HEK293 (cell line): ENCODE data around the gene UBR4.

Experiments
- GLI2 ChIP-seq: fragments of 450-650 bp; formaldehyde crosslinking; IDR thresholded peaks from 2 replicates; pipeline ENCODE4; 2017; ENCODE audit warnings: missing biosample characterization, missing genetic modification characterization, low read depth, borderline replicate concordance
- HOXC10 ChIP-seq: sonication (generic); formaldehyde crosslinking; IDR thresholded peaks from 2 replicates; pipeline ENCODE4 v1.8.1; 2023; ENCODE audit warnings: mild to moderate bottlenecking, missing genetic modification reagents
- MZF1 ChIP-seq: fragments of 450-650 bp; formaldehyde crosslinking; IDR thresholded peaks from 2 replicates; pipeline ENCODE4 v1.5.1; 2017; ENCODE audit warnings: missing biosample characterization, missing genetic modification characterization, borderline replicate concordance
- SALL2 ChIP-seq: fragments of 450-650 bp; formaldehyde crosslinking; IDR thresholded peaks from 2 replicates; pipeline ENCODE4 v1.5.0; 2017; ENCODE audit warnings: missing biosample characterization, mild to moderate bottlenecking, missing genetic modification characterization, borderline replicate concordance
- SCRT1 ChIP-seq: fragments of 450-650 bp; formaldehyde crosslinking; IDR thresholded peaks from 2 replicates; pipeline ENCODE4 v1.5.1; 2016; ENCODE audit warnings: missing biosample characterization, missing genetic modification characterization, borderline replicate concordance
- TRIM28 ChIP-seq: IDR thresholded peaks from 2 replicates; pipeline ENCODE4 v1.6.1; 2011; ENCODE audit warnings: low read length, control low read depth, borderline replicate concordance
- ZBTB17 ChIP-seq: fragments of 450-650 bp; formaldehyde crosslinking; IDR thresholded peaks from 2 replicates; pipeline ENCODE4 v1.5.1; 2016; ENCODE audit warnings: missing biosample characterization, missing genetic modification characterization
- ZBTB48 ChIP-seq: fragments of 450-650 bp; formaldehyde crosslinking; IDR thresholded peaks from 2 replicates; pipeline ENCODE4 v1.5.1; 2016; ENCODE audit warnings: missing biosample characterization, missing genetic modification characterization
- ZFP37 ChIP-seq: fragments of 450-650 bp; formaldehyde crosslinking; IDR thresholded peaks from 2 replicates; pipeline ENCODE4 v1.5.1; 2016; ENCODE audit warnings: missing biosample characterization, missing genetic modification characterization
- ZFP41 ChIP-seq: fragments of 450-650 bp; formaldehyde crosslinking; IDR thresholded peaks from 2 replicates; pipeline ENCODE4 v1.5.1; 2016; ENCODE audit warnings: missing biosample characterization, missing genetic modification characterization, borderline replicate concordance
- ZNF112 ChIP-seq: fragments of 450-650 bp; formaldehyde crosslinking; IDR thresholded peaks from 2 replicates; pipeline ENCODE4 v1.5.0; 2017; ENCODE audit warnings: missing biosample characterization, missing genetic modification characterization
- ZNF155 ChIP-seq: fragments of 450-650 bp; formaldehyde crosslinking; IDR thresholded peaks from 2 replicates; pipeline ENCODE4 v1.5.1; 2016; ENCODE audit warnings: missing biosample characterization, missing genetic modification characterization
- ZNF16 ChIP-seq: fragments of 450-650 bp; formaldehyde crosslinking; IDR thresholded peaks from 2 replicates; pipeline ENCODE4 v1.5.1; 2016; ENCODE audit warnings: low read depth, missing biosample characterization, missing genetic modification characterization
- ZNF174 ChIP-seq: fragments of 450-650 bp; formaldehyde crosslinking; IDR thresholded peaks from 2 replicates; pipeline ENCODE4 v1.5.0; 2017; ENCODE audit warnings: missing biosample characterization, mild to moderate bottlenecking, missing genetic modification characterization
- ZNF202 ChIP-seq: fragments of 450-650 bp; formaldehyde crosslinking; IDR thresholded peaks from 2 replicates; pipeline ENCODE4 v1.5.1; 2016; ENCODE audit warnings: missing biosample characterization, missing genetic modification characterization, borderline replicate concordance
- ZNF221 ChIP-seq: fragments of 450-650 bp; formaldehyde crosslinking; IDR thresholded peaks from 2 replicates; pipeline ENCODE4 v1.5.1; 2017; ENCODE audit warnings: missing biosample characterization, missing genetic modification characterization, borderline replicate concordance
- ZNF366 ChIP-seq: fragments of 450-650 bp; formaldehyde crosslinking; conservative IDR thresholded peaks from 2 replicates; pipeline ENCODE4 v1.5.1; 2016; ENCODE audit warnings: missing biosample characterization, missing genetic modification characterization
- ZNF394 ChIP-seq: fragments of 450-650 bp; formaldehyde crosslinking; IDR thresholded peaks from 2 replicates; pipeline ENCODE4 v1.5.1; 2016; ENCODE audit warnings: missing biosample characterization, missing genetic modification characterization, mild to moderate bottlenecking, moderate library complexity, borderline replicate concordance
- ZNF404 ChIP-seq: fragments of 450-650 bp; formaldehyde crosslinking; IDR thresholded peaks from 2 replicates; pipeline ENCODE4 v1.5.1; 2017; ENCODE audit warnings: missing biosample characterization, missing genetic modification characterization
- ZNF426 ChIP-seq: fragments of 450-650 bp; formaldehyde crosslinking; IDR thresholded peaks from 2 replicates; pipeline ENCODE4 v1.5.1; 2017; ENCODE audit warnings: missing biosample characterization, missing genetic modification characterization, mild to moderate bottlenecking, inconsistent platforms, moderate library complexity
- ZNF529 ChIP-seq: fragments of 450-650 bp; formaldehyde crosslinking; IDR thresholded peaks from 2 replicates; pipeline ENCODE4 v1.5.1; 2017; ENCODE audit warnings: missing genetic modification characterization, missing biosample characterization; ENCODE audit not compliant: insufficient replicate concordance
- ZNF558 ChIP-seq: fragments of 450-650 bp; formaldehyde crosslinking; IDR thresholded peaks from 2 replicates; pipeline ENCODE4 v1.5.1; 2016; ENCODE audit warnings: missing biosample characterization, missing genetic modification characterization
- ZNF585B ChIP-seq: fragments of 450-650 bp; formaldehyde crosslinking; IDR thresholded peaks from 2 replicates; pipeline ENCODE4 v1.5.1; 2016; ENCODE audit warnings: missing biosample characterization, missing genetic modification characterization
- ZNF621 ChIP-seq: fragments of 450-650 bp; formaldehyde crosslinking; IDR thresholded peaks from 2 replicates; pipeline ENCODE4 v1.5.1; 2017; ENCODE audit warnings: missing biosample characterization, missing genetic modification characterization
- ZNF623 ChIP-seq: fragments of 450-650 bp; formaldehyde crosslinking; IDR thresholded peaks from 2 replicates; pipeline ENCODE4 v1.5.1; 2016; ENCODE audit warnings: missing biosample characterization, missing genetic modification characterization
- ZNF624 ChIP-seq: fragments of 450-650 bp; formaldehyde crosslinking; IDR thresholded peaks from 2 replicates; pipeline ENCODE4 v1.5.1; 2017; ENCODE audit warnings: missing biosample characterization, missing genetic modification characterization
- ZNF629 ChIP-seq: fragments of 450-650 bp; formaldehyde crosslinking; IDR thresholded peaks from 2 replicates; pipeline ENCODE4 v1.5.1; 2017; ENCODE audit warnings: missing biosample characterization, missing genetic modification characterization
- ZNF777 ChIP-seq: fragments of 450-650 bp; formaldehyde crosslinking; IDR thresholded peaks from 2 replicates; pipeline ENCODE4 v1.5.1; 2017; ENCODE audit warnings: missing biosample characterization, missing genetic modification characterization, borderline replicate concordance
- ZNF785 ChIP-seq: fragments of 450-650 bp; formaldehyde crosslinking; IDR thresholded peaks from 2 replicates; pipeline ENCODE4 v1.5.1; 2016; ENCODE audit warnings: missing biosample characterization, missing genetic modification characterization
- TF ChIP-seq, protein P1 (sequence below): fragments of 450-650 bp; formaldehyde crosslinking; IDR thresholded peaks from 2 replicates; pipeline ENCODE4 v1.5.1; 2016; ENCODE audit warnings: missing biosample characterization, missing genetic modification characterization
- TF ChIP-seq, protein P2 (sequence below): fragments of 450-650 bp; formaldehyde crosslinking; conservative IDR thresholded peaks from 2 replicates; pipeline ENCODE4 v1.5.1; 2016; ENCODE audit warnings: low read depth, missing biosample characterization, missing genetic modification characterization
- TF ChIP-seq, protein P3 (sequence below): fragments of 450-650 bp; formaldehyde crosslinking; IDR thresholded peaks from 2 replicates; pipeline ENCODE4 v1.5.1; 2016; ENCODE audit warnings: missing biosample characterization, missing genetic modification characterization
- TF ChIP-seq, protein P4 (sequence below): fragments of 450-650 bp; formaldehyde crosslinking; IDR thresholded peaks from 2 replicates; pipeline ENCODE4 v1.5.1; 2016; ENCODE audit warnings: missing biosample characterization, missing genetic modification characterization, low read depth

Gene UBR4

DNA sequence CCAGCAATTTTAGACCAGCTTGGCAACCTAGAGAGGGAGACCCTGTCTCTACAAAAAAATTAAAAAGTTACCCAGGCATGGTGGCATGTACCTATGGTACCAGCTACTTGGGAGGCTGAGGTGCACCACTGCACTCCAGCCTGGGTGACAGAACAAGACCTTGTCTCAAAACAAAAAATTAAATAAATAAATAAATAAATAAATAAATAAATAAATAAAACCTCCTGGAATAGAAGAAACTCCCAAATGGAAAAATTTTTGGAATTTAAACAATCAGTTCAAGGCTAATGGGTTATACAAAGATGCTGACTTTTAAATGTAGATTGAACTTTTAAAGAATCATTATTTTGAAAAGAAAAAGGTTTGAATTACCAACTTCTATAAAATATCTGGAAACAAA is 22.2 kb downstream of the UBR4 start (continued):
- no peak for TF ChIP-seq ZNF624
- TF ChIP-seq ZBTB17 (tag by site-specific recombination), result no peak
- peak; percentile 87 for TF ChIP-seq ZNF623 (tag by site-specific recombination)
- no peak for TF ChIP-seq ZNF16 (tag by site-specific recombination)
- peak; percentile 89 for TF ChIP-seq ZNF558 (tag by site-specific recombination)
- TF ChIP-seq ZNF585B (tag by site-specific recombination), result no peak
- peak; percentile 91 for TF ChIP-seq ZNF404 (tag by site-specific recombination)
- no peak for TF ChIP-seq ZNF174 (tag by site-specific recombination)
- TF ChIP-seq MZF1 (tag by site-specific recombination), result peak; percentile 35; the same call in 1 of the 2 replicates
- peak; percentile 63; the same call in 1 of the 2 replicates for TF ChIP-seq GLI2 (tag by site-specific recombination)
- TF ChIP-seq ZNF221 (tag by site-specific recombination), result no peak
- no peak for TF ChIP-seq ZNF112 (tag by site-specific recombination)
- peak; percentile 74 for TF ChIP-seq ZNF629
- no peak for TF ChIP-seq ZNF785
- TF ChIP-seq SALL2, result no peak
- TF ChIP-seq ZNF366 (tag by site-specific recombination), result 0 out of 2 replicates have a peak, but pooled peaks have one; percentile 20
- TF ChIP-seq ZFP37, result peak; percentile 85
- no peak for TF ChIP-seq ZNF777 (tag by site-specific recombination)
- TF ChIP-seq ZNF202 (tag by site-specific recombination), result no peak
- peak; percentile 98 for TF ChIP-seq ZNF394 (tag by site-specific recombination)
- no peak for TF ChIP-seq HOXC10 (CRISPR knock-in tag)
- TF ChIP-seq ZNF155 (tag by site-specific recombination), result no peak
- TF ChIP-seq, protein P1, sequence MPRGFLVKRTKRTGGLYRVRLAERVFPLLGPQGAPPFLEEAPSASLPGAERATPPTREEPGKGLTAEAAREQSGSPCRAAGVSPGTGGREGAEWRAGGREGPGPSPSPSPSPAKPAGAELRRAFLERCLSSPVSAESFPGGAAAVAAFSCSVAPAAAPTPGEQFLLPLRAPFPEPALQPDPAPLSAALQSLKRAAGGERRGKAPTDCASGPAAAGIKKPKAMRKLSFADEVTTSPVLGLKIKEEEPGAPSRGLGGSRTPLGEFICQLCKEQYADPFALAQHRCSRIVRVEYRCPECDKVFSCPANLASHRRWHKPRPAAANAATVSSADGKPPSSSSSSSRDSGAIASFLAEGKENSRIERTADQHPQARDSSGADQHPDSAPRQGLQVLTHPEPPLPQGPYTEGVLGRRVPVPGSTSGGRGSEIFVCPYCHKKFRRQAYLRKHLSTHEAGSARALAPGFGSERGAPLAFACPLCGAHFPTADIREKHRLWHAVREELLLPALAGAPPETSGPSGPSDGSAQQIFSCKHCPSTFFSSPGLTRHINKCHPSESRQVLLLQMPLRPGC (tag by site-specific recombination), result no peak
- no peak for TF ChIP-seq TRIM28
- TF ChIP-seq, protein P2, sequence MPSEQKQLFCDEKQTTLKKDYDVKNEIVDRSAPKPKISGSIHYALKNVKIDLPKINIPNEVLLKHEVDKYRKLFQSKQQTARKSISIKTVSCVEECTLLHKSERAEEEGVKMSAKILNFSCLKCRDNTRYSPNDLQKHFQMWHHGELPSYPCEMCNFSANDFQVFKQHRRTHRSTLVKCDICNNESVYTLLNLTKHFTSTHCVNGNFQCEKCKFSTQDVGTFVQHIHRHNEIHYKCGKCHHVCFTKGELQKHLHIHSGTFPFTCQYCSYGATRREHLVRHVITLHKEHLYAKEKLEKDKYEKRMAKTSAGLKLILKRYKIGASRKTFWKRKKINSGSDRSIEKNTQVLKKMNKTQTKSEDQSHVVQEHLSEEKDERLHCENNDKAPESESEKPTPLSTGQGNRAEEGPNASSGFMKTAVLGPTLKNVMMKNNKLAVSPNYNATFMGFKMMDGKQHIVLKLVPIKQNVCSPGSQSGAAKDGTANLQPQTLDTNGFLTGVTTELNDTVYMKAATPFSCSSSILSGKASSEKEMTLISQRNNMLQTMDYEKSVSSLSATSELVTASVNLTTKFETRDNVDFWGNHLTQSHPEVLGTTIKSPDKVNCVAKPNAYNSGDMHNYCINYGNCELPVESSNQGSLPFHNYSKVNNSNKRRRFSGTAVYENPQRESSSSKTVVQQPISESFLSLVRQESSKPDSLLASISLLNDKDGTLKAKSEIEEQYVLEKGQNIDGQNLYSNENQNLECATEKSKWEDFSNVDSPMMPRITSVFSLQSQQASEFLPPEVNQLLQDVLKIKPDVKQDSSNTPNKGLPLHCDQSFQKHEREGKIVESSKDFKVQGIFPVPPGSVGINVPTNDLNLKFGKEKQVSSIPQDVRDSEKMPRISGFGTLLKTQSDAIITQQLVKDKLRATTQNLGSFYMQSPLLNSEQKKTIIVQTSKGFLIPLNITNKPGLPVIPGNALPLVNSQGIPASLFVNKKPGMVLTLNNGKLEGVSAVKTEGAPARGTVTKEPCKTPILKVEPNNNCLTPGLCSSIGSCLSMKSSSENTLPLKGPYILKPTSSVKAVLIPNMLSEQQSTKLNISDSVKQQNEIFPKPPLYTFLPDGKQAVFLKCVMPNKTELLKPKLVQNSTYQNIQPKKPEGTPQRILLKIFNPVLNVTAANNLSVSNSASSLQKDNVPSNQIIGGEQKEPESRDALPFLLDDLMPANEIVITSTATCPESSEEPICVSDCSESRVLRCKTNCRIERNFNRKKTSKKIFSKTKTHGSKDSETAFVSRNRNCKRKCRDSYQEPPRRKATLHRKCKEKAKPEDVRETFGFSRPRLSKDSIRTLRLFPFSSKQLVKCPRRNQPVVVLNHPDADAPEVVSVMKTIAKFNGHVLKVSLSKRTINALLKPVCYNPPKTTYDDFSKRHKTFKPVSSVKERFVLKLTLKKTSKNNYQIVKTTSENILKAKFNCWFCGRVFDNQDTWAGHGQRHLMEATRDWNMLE (tag by site-specific recombination), result peak; percentile 93
- TF ChIP-seq ZBTB48 (tag by site-specific recombination), result no peak
- no peak for TF ChIP-seq SCRT1 (tag by site-specific recombination)
- peak; percentile 98 for TF ChIP-seq ZNF426 (tag by site-specific recombination)
- no peak for TF ChIP-seq ZNF621 (tag by site-specific recombination)
- TF ChIP-seq, protein P3, sequence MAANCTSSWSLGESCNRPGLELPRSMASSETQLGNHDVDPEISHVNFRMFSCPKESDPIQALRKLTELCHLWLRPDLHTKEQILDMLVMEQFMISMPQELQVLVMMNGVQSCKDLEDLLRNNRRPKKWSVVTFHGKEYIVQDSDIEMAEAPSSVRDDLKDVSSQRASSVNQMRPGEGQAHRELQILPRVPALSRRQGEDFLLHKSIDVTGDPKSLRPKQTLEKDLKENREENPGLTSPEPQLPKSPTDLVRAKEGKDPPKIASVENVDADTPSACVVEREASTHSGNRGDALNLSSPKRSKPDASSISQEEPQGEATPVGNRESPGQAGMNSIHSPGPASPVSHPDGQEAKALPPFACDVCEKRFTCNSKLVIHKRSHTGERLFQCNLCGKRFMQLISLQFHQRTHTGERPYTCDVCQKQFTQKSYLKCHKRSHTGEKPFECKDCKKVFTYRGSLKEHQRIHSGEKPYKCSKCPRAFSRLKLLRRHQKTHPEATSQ, result no peak
- TF ChIP-seq ZNF529, result peak; percentile 40
- no peak for TF ChIP-seq ZFP41 (tag by site-specific recombination)
- TF ChIP-seq, protein P4, sequence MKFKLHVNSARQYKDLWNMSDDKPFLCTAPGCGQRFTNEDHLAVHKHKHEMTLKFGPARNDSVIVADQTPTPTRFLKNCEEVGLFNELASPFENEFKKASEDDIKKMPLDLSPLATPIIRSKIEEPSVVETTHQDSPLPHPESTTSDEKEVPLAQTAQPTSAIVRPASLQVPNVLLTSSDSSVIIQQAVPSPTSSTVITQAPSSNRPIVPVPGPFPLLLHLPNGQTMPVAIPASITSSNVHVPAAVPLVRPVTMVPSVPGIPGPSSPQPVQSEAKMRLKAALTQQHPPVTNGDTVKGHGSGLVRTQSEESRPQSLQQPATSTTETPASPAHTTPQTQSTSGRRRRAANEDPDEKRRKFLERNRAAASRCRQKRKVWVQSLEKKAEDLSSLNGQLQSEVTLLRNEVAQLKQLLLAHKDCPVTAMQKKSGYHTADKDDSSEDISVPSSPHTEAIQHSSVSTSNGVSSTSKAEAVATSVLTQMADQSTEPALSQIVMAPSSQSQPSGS (tag by site-specific recombination), result no peak
